SH-SY5Y (cell line): ENCODE data around the gene APOL6.

Experiments used
- GATA2 ChIP-seq: IDR thresholded peaks from 2 replicates; pipeline ENCODE4 v1.6.1; 2011; ENCODE audit warnings: mild to moderate bottlenecking, low read depth, low read length
- GATA3 ChIP-seq: IDR thresholded peaks from 2 replicates; pipeline ENCODE4 v1.6.1; 2011; ENCODE audit warnings: low read depth, mild to moderate bottlenecking, low read length, moderate library complexity

DNA sequence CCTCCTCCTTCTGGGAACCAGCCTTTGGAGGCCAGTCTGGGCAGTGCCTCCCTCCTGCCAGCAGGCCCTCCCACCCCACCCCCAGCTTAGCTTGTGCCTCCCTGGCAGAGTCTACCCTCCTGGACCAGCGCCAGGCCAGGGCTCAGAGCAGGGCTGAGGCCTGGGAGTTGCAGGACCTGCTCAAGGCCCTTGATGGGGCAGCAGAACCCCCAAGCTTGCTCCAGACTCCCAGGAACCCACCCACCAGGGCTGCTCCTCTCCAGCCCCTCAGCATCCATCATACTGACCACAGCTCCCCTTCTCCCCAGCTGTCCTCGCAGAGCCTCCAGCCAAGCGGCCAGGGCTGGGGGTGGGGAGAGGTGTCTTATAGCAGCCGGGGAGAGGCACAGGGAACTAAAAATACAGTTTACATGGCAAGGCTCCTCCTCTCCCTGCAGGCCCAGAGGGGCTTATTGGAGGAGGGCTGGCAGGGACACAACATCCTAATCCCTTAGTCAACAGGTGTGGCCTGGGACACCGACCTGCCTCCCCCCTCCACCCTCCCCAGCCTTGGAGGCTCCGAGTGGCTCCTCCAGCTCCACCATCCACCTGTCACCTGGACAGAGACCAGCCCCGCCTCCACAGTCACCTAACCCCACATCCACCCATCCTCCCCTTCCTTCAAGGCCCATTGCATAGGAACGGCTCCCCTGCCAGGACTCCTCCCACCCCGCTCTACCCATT, 25.9 kb upstream of the APOL6 start:
- no peak for TF ChIP-seq GATA2
- TF ChIP-seq GATA3 = no peak
